Adrenal gland (tissue), 12 donors: ENCODE data around the gene CAMSAP2. TPM values are rescaled to one million over a fixed set of nuclear protein-coding genes. Genes with fewer than 3 reads are reported as not detected.

ENCODE experiments used
- DNase-seq, 7 donors: peaks; one replicate each; pipeline ENCODE4 v3.0.0-alpha.2; 2019 to 2020
- H3K27ac ChIP-seq, 5 donors: fragments of 200-600 bp; sonication (generic) in 4 of 5; 1 replicate in 3 of 5; 2 replicates in 2 of 5; pipeline versions ENCODE4 v1.5.1 to v1.8.0; 2016 to 2020; ENCODE audit warnings: mild to moderate bottlenecking in 1 of 5
- H3K27me3 ChIP-seq: fragments of 200-600 bp; 2 replicates; pipeline ENCODE4 v1.8.0; 2021
- H3K36me3 ChIP-seq, 2 donors: fragments of 200-600 bp; replicated peaks in 1 of 2; 1 replicate in 1 of 2; 2 replicates in 1 of 2; pipeline versions ENCODE4 v1.5.1 to v1.8.0; 2018 to 2022
- H3K4me1 ChIP-seq, 2 donors: fragments of 200-600 bp; replicated peaks in 1 of 2; 1 replicate in 1 of 2; 2 replicates in 1 of 2; pipeline versions ENCODE4 v1.5.1 to v1.8.0; 2018 to 2021
- H3K4me3 ChIP-seq, 4 donors: fragments of 200-600 bp; sonication (generic) in 3 of 4; one replicate each; pipeline ENCODE4 v1.5.1; 2016 to 2018
- H3K9me3 ChIP-seq, 3 donors: fragments of 200-600 bp; sonication (generic) in 1 of 3; replicated peaks in 1 of 3; 1 replicate in 2 of 3; 2 replicates in 1 of 3; pipeline versions ENCODE4 v1.5.1 to v1.8.0; 2016 to 2021
- POLR2A ChIP-seq, 2 donors: fragments of 450-650 bp; IDR thresholded peaks; one replicate each; pipeline ENCODE4 v1.6.1; 2017; ENCODE audit warnings: antibody characterized with exemption in 2 of 2, mild to moderate bottlenecking in 2 of 2, moderate library complexity in 1 of 2
- WGBS, 4 donors: extraction: QIAGEN DNeasy Blood & Tissue Kit in 2 of 4; methylation state at CpG; one replicate each; pipeline versions ENCODE4 v1.1.5 to v1.1.7; 2013 to 2017; 5-methylcytosine and 5-hydroxymethylcytosine counted together
- intact Hi-C, 2 donors: fragments of 100-400 bp; cut with DNase I; formaldehyde crosslinking; loops; one replicate each; pipeline versions ENCODE4 v1.14.1 to v1.15.0; 2022 to 2023
- polyA plus RNA-seq, 3 donors: library from polyadenylated mRNA; stranded (reverse); fragments of 200-250 nt in 2 of 3; fragments of 350-450 nt in 1 of 3; fragmentation: Illumina TruSeq in 1 of 3; extraction: RNeasy Lipid Tissue Mini Kit (QIAGEN cat#74804) in 1 of 3; gene quantifications; one replicate each; pipeline ENCODE4 v1.2.3, GENCODE V29; 2013 to 2014
- total RNA-seq, 9 donors: library from RNA; depleted of rRNA in 4 of 9; stranded (reverse); fragments of >200 nt in 4 of 9; fragments of 120-200 nt in 1 of 9; fragmentation: NEBNext Ultra II Directional in 1 of 9; extraction: Animal tissue kit (Norgen Biotek cat#: 25700) in 1 of 9; gene quantifications; one replicate each; pipeline versions ENCODE4 v1.1.0 to v1.2.4, GENCODE V29; 2013 to 2023
- TF ChIP-seq, protein P1 (sequence below), 6 experiments: fragments of 450-650 bp in 4 of 6; fragments of 200-600 bp in 2 of 6; sonication (generic) in 1 of 6; IDR thresholded peaks; 1 replicate in 5 of 6; 2 replicates in 1 of 6; pipeline versions ENCODE4 v1.5.1 to v1.8.0; 2016 to 2021; ENCODE audit warnings: antibody characterized with exemption in 6 of 6, mild to moderate bottlenecking in 2 of 6, moderate library complexity in 1 of 6
- donor health status: healthy with polysubstance abuse.
- donor health status: Bipolar disorder and iron deficiency.
- donor health status: DM: yes; HTN: yes; CAD: no.
- donor health status: DM: no; HTN: no; CAD: no.
- donor health status: DM: no; HTN: no; CAD: no.
- donor health status: DM: yes; HTN: yes; CAD: no.

CAMSAP2 gene
- total and polyA plus RNA-seq, 12 donors = 22.3 to 62.6 (median 33.0) TPM

DNA sequence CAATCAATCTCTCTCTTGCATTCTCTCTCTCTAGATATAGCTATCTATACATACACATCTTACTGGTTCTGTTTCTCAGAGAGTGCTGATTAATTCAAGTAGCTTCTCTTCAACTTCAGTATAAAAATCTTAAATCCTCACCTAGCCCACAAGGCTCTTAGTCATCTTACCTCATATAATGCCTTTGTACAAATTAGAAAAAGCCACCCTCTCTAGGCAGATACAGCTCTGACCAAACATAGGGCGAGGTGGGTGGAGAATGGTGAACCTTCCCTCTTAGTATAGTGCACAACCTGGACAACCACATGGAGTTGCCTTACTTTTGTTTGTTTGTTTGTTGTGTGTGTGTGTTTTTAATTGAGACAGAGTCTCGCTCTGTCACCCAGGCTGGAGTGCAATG is 150.9 kb downstream of the CAMSAP2 start:
- Histone ChIP-seq H3K36me3 (no peaks in the 10 kb centered on the region), H3K4me3 (no peak overlapping the region), H3K4me1 (peaks cover 4 to 9% of the 10 kb centered on the region in 2 donors), H3K27me3 (peaks cover 16% of the 10 kb centered on the region), H3K9me3 (no peaks in the 10 kb centered on the region), H3K27ac (no peak overlapping the region)
- intact Hi-C loops = no loop called here
- no peak for DNase-seq
- 89 to 97% (median 96%) methylated on average over 2 of the region's 2 CpGs for WGBS, 4 donors
- no peak for TF ChIP-seq POLR2A (IDR thresholded peaks at IDR 0.05)
- TF ChIP-seq, protein P1, sequence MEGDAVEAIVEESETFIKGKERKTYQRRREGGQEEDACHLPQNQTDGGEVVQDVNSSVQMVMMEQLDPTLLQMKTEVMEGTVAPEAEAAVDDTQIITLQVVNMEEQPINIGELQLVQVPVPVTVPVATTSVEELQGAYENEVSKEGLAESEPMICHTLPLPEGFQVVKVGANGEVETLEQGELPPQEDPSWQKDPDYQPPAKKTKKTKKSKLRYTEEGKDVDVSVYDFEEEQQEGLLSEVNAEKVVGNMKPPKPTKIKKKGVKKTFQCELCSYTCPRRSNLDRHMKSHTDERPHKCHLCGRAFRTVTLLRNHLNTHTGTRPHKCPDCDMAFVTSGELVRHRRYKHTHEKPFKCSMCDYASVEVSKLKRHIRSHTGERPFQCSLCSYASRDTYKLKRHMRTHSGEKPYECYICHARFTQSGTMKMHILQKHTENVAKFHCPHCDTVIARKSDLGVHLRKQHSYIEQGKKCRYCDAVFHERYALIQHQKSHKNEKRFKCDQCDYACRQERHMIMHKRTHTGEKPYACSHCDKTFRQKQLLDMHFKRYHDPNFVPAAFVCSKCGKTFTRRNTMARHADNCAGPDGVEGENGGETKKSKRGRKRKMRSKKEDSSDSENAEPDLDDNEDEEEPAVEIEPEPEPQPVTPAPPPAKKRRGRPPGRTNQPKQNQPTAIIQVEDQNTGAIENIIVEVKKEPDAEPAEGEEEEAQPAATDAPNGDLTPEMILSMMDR (IDR thresholded peaks at IDR 0.05) = no peak

DNA sequence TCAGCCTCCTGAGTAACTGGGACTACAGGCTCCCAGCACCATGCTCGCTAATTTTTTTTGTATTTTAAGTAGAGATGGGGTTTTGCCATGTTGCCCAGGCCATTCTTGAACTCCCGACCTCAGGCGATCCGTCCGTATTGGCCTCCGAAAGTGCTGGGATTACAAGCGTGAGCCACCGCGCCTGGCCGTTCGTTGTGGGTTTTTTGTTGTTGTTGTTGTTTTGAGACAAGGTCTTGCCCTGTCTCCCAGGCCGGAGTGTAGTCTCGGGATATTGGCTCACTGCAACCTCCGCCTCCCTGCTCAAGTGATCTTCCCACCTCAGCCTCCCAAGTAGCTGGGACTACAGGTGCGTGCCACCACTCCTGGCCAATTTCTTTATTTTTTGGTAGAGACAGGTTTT is 151.3 kb downstream of the CAMSAP2 start:
- Histone ChIP-seq H3K9me3 (no peaks in the 10 kb centered on the region), H3K4me1 (peaks cover 4 to 9% of the 10 kb centered on the region in 2 donors), H3K27me3 (peaks cover 16% of the 10 kb centered on the region), H3K27ac (no peak overlapping the region), H3K36me3 (no peaks in the 10 kb centered on the region), H3K4me3 (no peak overlapping the region)
- TF ChIP-seq POLR2A (IDR thresholded peaks at IDR 0.05) = no peak
- TF ChIP-seq, protein P1 (IDR thresholded peaks at IDR 0.05) = no peak
- DNase-seq = no peak
- intact Hi-C loops = no loop called here
- WGBS, 4 donors = 93 to 95% (median 94%) methylated on average over 15 of the region's 15 CpGs

DNA sequence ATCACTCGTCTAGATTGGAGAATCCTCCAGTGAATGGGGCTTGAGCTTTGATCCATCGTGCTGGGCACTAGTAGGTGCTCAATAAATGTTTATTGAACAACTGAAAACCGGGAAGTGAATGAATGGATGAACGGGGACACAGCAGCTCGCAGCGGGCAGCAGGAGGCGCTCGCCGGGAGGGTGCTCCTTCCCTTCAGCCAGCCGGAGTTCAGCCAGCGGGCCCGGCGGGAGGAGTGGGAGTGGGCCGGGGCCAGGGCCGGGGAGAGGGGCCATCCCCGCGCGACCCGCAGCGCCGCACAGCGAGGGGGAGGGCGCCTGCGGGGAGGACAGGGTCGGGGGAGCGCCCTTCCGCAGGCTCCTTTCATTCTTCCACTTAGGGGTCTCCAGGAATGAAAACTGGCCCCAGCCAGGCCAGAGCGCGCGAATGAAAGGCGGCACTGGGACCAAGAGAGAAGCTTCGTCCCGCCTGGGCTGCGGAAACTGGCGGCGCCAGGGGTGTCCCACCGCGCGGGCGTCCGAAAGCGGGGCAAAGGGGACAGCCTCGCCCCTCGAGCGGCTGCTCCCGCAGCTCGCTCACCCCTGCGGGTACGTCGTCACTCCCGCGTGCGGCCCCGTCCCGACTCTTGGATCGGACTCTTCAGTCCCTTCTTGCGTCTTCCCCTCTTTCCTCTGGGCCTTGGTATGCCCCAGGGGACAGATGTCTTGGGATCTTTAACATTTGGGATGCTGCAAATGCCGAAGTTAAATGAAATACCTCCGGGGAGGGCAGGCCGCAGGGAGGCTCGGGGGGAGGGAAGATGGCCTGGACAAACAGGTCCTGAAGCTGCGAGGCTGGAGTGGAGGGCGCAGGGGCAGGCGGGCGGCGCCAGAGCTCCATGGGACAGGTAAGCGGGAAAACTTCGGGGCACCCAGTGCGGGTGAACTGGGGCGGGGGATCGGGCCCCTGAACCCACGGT is 152.4 kb downstream of the CAMSAP2 start:
- no peak for TF ChIP-seq POLR2A (IDR thresholded peaks at IDR 0.05)
- TF ChIP-seq, protein P1 (IDR thresholded peaks at IDR 0.05) = peak in 1 of 6 experiments; percentile 6
- DNase-seq = peak in 2 of 7 donors; percentile 14 to 21
- 4 to 7% (median 5%) methylated on average over 28 to 72 of the region's 72 CpGs for WGBS, 4 donors
- Histone ChIP-seq H3K27me3 (peaks cover 16% of the 10 kb centered on the region), H3K27ac (no peak overlapping the region), H3K4me3 (peak overlapping the region in 1 of 4 donors; percentile 47), H3K36me3 (no peaks in the 10 kb centered on the region), H3K4me1 (peaks cover 4 to 9% of the 10 kb centered on the region in 2 donors), H3K9me3 (no peaks in the 10 kb centered on the region)
- intact Hi-C loops = no loop called here

DNA sequence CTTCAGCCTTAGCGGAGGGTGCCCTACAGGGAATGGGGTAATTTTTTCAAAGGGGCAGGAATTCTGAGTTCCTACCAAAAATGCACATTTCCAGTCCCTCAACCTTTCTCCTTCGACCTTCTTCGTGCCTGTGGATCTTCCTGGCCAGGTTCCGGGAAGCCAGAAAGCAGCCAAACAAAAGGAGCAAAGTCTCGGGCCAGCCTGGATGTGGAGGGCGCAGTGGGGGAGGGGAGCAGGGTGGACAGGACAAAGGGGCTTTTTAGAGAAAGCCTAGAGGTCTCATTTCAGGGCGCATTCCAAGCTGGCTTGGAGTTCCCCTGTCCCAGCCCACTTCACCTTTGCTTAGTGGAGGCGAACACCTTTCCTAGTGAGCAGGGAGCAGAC is 153.1 kb downstream of the CAMSAP2 start:
- Histone ChIP-seq H3K27ac (no peak overlapping the region), H3K36me3 (no peaks in the 10 kb centered on the region), H3K9me3 (no peaks in the 10 kb centered on the region), H3K27me3 (peaks cover 16% of the 10 kb centered on the region), H3K4me3 (peak overlapping the region in 1 of 4 donors; percentile 47), H3K4me1 (peaks cover 4 to 9% of the 10 kb centered on the region in 2 donors)
- 34 to 57% (median 49%) methylated on average over 8 of the region's 8 CpGs for WGBS, 4 donors
- no peak for DNase-seq
- TF ChIP-seq, protein P1 (IDR thresholded peaks at IDR 0.05) = no peak
- TF ChIP-seq POLR2A (IDR thresholded peaks at IDR 0.05) = no peak
- intact Hi-C loops = no loop called here
